SK-N-SH (cell line): ENCODE data around the gene POP4. TPM values are rescaled to one million over a fixed set of nuclear protein-coding genes. Genes with fewer than 3 reads are reported as not detected.

Source experiments
- CTCF ChIA-PET: fragments of 300-600, 350-600 bp; formaldehyde crosslinking; extraction: SDS; loops from one replicate; lab custom pipeline; 2021; lab: Yijun Ruan, JAX
- POLR2A ChIA-PET: fragments of 350-600 bp; sonication (Branson Sonifier 250); formaldehyde crosslinking; extraction: SDS; loops from one replicate; lab custom pipeline; 2020; ENCODE audit warnings: antibody characterized with exemption, inconsistent platforms; lab: Yijun Ruan, JAX
- DNase-seq: peaks from one replicate; pipeline ENCODE4 v3.0.0; 2012
- H2AFZ ChIP-seq: fragments of 200-600 bp; sonication (generic); 2 replicates; pipeline ENCODE4 v1.8.1; 2016; ENCODE audit warnings: antibody characterized with exemption, mild to moderate bottlenecking, low read depth
- H3F3A ChIP-seq: fragments of 200-600 bp; sonication (generic); replicated peaks from 2 replicates; pipeline ENCODE3; 2016; ENCODE audit warnings: antibody characterized with exemption, mild to moderate bottlenecking; ENCODE audit not compliant: insufficient read depth
- H3K27ac ChIP-seq, 2 experiments: fragments of 200-500 bp in 1 of 2; fragments of 200-600 bp in 1 of 2; sonication (Bioruptor generic) in 1 of 2; sonication (generic), shearing (Covaris generic) in 1 of 2; 2 replicates each; pipeline versions ENCODE4 v1.5.1 to v1.6.1; 2014 to 2016; ENCODE audit warnings: low read depth in 2 of 2, inconsistent platforms in 1 of 2, low read length in 1 of 2, mild to moderate bottlenecking in 1 of 2, mixed read lengths in 1 of 2
- H3K27me3 ChIP-seq: fragments of 200-600 bp; sonication (generic), shearing (Covaris generic); 2 replicates; pipeline ENCODE4 v1.6.1; 2016; ENCODE audit warnings: mixed run types; ENCODE audit not compliant: insufficient read depth
- H3K36me3 ChIP-seq, 2 experiments: fragments of 200-500 bp in 1 of 2; fragments of 200-600 bp in 1 of 2; sonication (Bioruptor generic) in 1 of 2; sonication (generic) in 1 of 2; replicated peaks in 1 of 2; 2 replicates each; pipeline versions ENCODE3 to v1.5.1; 2014 to 2016; ENCODE audit warnings: low read length in 1 of 2, mild to moderate bottlenecking in 1 of 2; ENCODE audit not compliant: insufficient read depth in 2 of 2, control insufficient read depth in 1 of 2
- H3K4me1 ChIP-seq, 2 experiments: fragments of 200-500 bp in 1 of 2; fragments of 200-600 bp in 1 of 2; sonication (Bioruptor generic) in 1 of 2; sonication (generic), shearing (Covaris generic) in 1 of 2; 2 replicates each; pipeline versions ENCODE4 v1.5.1 to v1.6.1; 2014 to 2016; ENCODE audit warnings: low read depth in 1 of 2, low read length in 1 of 2, mixed run types in 1 of 2; ENCODE audit not compliant: insufficient read depth in 2 of 2, control insufficient read depth in 1 of 2
- H3K4me2 ChIP-seq: fragments of 200-600 bp; sonication (generic), shearing (Covaris generic); 2 replicates; pipeline ENCODE4 v1.6.1; 2017; ENCODE audit warnings: mixed run types
- H3K4me3 ChIP-seq, 2 experiments: fragments of 200-500 bp in 1 of 2; fragments of 200-600 bp in 1 of 2; sonication (Bioruptor generic) in 1 of 2; sonication (generic), shearing (Covaris generic) in 1 of 2; 2 replicates each; pipeline versions ENCODE4 v1.5.1 to v1.8.1; 2014 to 2016; ENCODE audit warnings: low read depth in 2 of 2, inconsistent platforms in 1 of 2, low read length in 1 of 2, mild to moderate bottlenecking in 1 of 2, mixed read lengths in 1 of 2, moderate library complexity in 1 of 2
- H3K79me2 ChIP-seq: fragments of 200-600 bp; sonication (generic); 2 replicates; pipeline ENCODE4 v1.8.1; 2017; ENCODE audit warnings: mild to moderate bottlenecking; ENCODE audit not compliant: insufficient read depth
- H3K9ac ChIP-seq: fragments of 200-600 bp; sonication (generic); 2 replicates; pipeline ENCODE4 v1.6.1; 2017; ENCODE audit warnings: mixed run types
- H3K9me2 ChIP-seq: fragments of 200-600 bp; sonication (generic); 2 replicates; pipeline ENCODE4 v1.6.1; 2017; ENCODE audit warnings: mixed run types
- H3K9me3 ChIP-seq: fragments of 200-600 bp; sonication (generic); 2 replicates; pipeline ENCODE4 v1.6.1; 2017; ENCODE audit warnings: mixed run types, mild to moderate bottlenecking, moderate library complexity
- H4K20me1 ChIP-seq: fragments of 200-600 bp; sonication (generic); 2 replicates; pipeline ENCODE4 v1.6.1; 2017; ENCODE audit warnings: mild to moderate bottlenecking, mixed run types; ENCODE audit not compliant: insufficient read depth
- ELF1 ChIP-seq: IDR thresholded peaks from 2 replicates; pipeline ENCODE4 v1.4.0; 2012
- EZH2phosphoT487 ChIP-seq: fragments of 200-600 bp; sonication (generic); IDR thresholded peaks from 2 replicates; pipeline ENCODE4 v1.6.1; 2017; ENCODE audit warnings: low read depth, mixed run types, mild to moderate bottlenecking, antibody characterized with exemption, moderate library complexity, borderline replicate concordance
- FOXJ3 ChIP-seq: sonication (generic); formaldehyde crosslinking; IDR thresholded peaks from 2 replicates; pipeline ENCODE4 v1.5.1; 2020; ENCODE audit warnings: mild to moderate bottlenecking, missing genetic modification reagents
- MEF2A ChIP-seq: IDR thresholded peaks from 2 replicates; pipeline ENCODE4 v1.4.0; 2012; ENCODE audit warnings: low read depth, borderline replicate concordance
- MXI1 ChIP-seq: IDR thresholded peaks from 2 replicates; pipeline ENCODE4 v1.6.1; 2012; ENCODE audit warnings: mild to moderate bottlenecking, low read depth, low read length, improper control_type of control experiment
- NFIC ChIP-seq: IDR thresholded peaks from 2 replicates; pipeline ENCODE4 v1.4.0; 2012; ENCODE audit warnings: borderline replicate concordance
- POLR2AphosphoS5 ChIP-seq: IDR thresholded peaks from 2 replicates; pipeline ENCODE4 v1.6.1; 2012; ENCODE audit warnings: low read depth, low read length
- RCOR1 ChIP-seq: fragments of 150-350 bp; IDR thresholded peaks from 2 replicates; pipeline ENCODE4 v1.6.1; 2017; ENCODE audit warnings: antibody characterized with exemption, low read length
- SMC3 ChIP-seq: IDR thresholded peaks from 2 replicates; pipeline ENCODE4 v1.6.1; 2012; ENCODE audit warnings: low read depth, low read length, improper control_type of control experiment
- WGBS: methylation state at CpG from one replicate; pipeline ENCODE4 v1.1.6; 2017; ENCODE audit warnings: low lambda C conversion rate; 5-methylcytosine and 5-hydroxymethylcytosine counted together
- polyA plus RNA-seq, 3 experiments: library from polyadenylated mRNA; depleted of rRNA; stranded (reverse); fragments of >200 nt; gene quantifications; 2 replicates each; pipeline ENCODE4 v1.2.3, GENCODE V29; 2012
- TF ChIP-seq, protein P1 (sequence below): fragments of 150-350 bp; IDR thresholded peaks from 2 replicates; pipeline ENCODE4 v1.6.1; 2016; ENCODE audit warnings: mild to moderate bottlenecking, low read depth, low read length
- TF ChIP-seq, protein P2 (sequence below): fragments of 150-350 bp; IDR thresholded peaks from 2 replicates; pipeline ENCODE4 v1.6.1; 2017; ENCODE audit warnings: antibody characterized with exemption, low read length, low read depth, borderline replicate concordance

POP4 gene
- polyA plus RNA-seq, 1 of the 3 experiments (the other 2 are of a cell fraction): 75.4 TPM

DNA sequence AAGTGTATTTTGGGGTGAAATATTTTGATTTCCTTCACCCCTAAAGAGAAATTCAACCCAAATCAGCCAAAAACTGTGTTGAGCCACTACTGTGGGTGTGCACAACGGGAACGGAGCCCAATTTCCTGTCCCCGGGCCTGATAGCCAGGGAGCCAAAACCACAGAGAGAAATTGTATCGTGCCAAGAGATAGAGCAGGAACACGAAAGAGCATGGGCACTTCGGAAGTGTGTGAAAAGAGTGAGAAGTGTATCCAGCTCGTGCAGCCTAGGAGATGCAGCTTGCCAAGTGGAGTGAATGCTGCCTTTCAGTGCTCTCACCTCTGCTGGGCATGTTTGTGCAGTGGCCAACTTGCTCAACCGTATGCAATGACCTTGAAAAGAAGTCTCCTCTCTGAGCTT is 39.8 kb downstream of the POP4 start:
- H3K9me3 ChIP-seq: no peaks in the 10 kb centered on the region
- POLR2A ChIA-PET: no interaction called here
- no peaks in the 10 kb centered on the region for H3K36me3 ChIP-seq
- H3K4me1 ChIP-seq: no peaks in the 10 kb centered on the region; a peak in 1 of 4 replicates
- H3K4me3 ChIP-seq: no peak overlapping the region
- no peak overlapping the region for H3K4me2 ChIP-seq
- H3K27me3 ChIP-seq: no peaks in the 10 kb centered on the region; the same call in 1 of the 2 replicates
- no peaks in the 10 kb centered on the region for H3K79me2 ChIP-seq
- 34% methylated on average over 8 of the region's 8 CpGs for WGBS
- TF ChIP-seq RCOR1 (no peak), ELF1 (no peak), SMC3 (no peak), NFIC (no peak), MEF2A (no peak), MXI1 (no peak)
- TF ChIP-seq, all 33 proteins: peak for 0
- Histone ChIP-seq H2AFZ (peak overlapping the region; percentile 5; the same call in 1 of the 2 replicates), H3K27ac (no peak overlapping the region), H4K20me1 (no peaks in the 10 kb centered on the region), H3K9ac (no peak overlapping the region), H3F3A (no peaks in the 10 kb centered on the region), H3K9me2 (no peaks in the 10 kb centered on the region)
- CTCF ChIA-PET: interaction anchor here (1.6 kb wide), 1 partner anchor 35 kb away, joined by 8 read pairs; no protein-coding TSS in a partner anchor
- no peak for DNase-seq

DNA sequence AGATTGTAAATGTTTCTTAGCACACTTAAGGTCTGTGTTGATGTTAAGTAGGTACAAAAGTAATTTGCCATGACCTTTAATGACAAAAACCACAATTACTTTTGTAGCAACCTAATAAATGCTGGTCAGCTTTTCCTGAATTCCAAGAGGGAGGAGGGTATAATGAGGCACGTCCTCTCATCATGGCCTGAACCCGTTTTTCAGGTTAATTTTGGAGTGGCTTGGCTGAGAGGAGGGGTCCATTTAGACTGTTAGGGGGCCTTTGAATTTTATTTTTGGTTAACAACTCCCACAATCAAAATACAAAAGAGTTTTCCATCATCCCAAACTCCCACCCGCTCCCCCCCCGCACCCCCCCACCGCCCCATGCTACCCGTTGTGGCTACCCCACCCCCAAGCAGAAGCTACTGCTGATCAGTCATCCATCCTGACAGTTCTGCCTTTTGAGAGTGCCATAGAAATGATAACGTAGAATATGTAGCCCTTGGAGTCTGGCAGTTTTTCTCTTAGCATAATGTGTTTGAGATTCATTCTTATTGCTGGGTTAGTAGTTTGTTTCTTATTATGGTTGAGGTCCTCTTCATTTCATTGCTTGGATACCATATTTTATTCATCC is 44.8 kb downstream of the POP4 start:
- Histone ChIP-seq H3K79me2 (no peaks in the 10 kb centered on the region), H3K27me3 (peaks cover 9% of the 10 kb centered on the region; the same call in 1 of the 2 replicates), H3K9me3 (no peaks in the 10 kb centered on the region), H2AFZ (no peak overlapping the region), H3K36me3 (no peaks in the 10 kb centered on the region), H3F3A (no peaks in the 10 kb centered on the region), H3K27ac (no peak overlapping the region)
- CTCF ChIA-PET: interaction anchor here (1.4 kb wide), 1 partner anchor 40 kb away, joined by 3 read pairs; no protein-coding TSS in a partner anchor
- 10% methylated on average over 7 of the region's 7 CpGs for WGBS
- TF ChIP-seq SMC3 (no peak), POLR2AphosphoS5 (no peak), RCOR1 (no peak), EZH2phosphoT487 (no peak), ELF1 (no peak), FOXJ3 (CRISPR knock-in tag) (no peak)
- TF ChIP-seq, protein P1, sequence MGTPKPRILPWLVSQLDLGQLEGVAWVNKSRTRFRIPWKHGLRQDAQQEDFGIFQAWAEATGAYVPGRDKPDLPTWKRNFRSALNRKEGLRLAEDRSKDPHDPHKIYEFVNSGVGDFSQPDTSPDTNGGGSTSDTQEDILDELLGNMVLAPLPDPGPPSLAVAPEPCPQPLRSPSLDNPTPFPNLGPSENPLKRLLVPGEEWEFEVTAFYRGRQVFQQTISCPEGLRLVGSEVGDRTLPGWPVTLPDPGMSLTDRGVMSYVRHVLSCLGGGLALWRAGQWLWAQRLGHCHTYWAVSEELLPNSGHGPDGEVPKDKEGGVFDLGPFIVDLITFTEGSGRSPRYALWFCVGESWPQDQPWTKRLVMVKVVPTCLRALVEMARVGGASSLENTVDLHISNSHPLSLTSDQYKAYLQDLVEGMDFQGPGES: no peak
- TF ChIP-seq, protein P2, sequence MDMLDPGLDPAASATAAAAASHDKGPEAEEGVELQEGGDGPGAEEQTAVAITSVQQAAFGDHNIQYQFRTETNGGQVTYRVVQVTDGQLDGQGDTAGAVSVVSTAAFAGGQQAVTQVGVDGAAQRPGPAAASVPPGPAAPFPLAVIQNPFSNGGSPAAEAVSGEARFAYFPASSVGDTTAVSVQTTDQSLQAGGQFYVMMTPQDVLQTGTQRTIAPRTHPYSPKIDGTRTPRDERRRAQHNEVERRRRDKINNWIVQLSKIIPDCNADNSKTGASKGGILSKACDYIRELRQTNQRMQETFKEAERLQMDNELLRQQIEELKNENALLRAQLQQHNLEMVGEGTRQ: no peak
- TF ChIP-seq, all 33 proteins: peak for 0
- no peaks in the 10 kb centered on the region for H4K20me1 ChIP-seq
- no peak overlapping the region for H3K4me3 ChIP-seq
- H3K4me1 ChIP-seq: no peaks in the 10 kb centered on the region; a peak in 1 of 4 replicates
- POLR2A ChIA-PET: no interaction called here
- H3K9ac ChIP-seq: no peak overlapping the region
- H3K4me2 ChIP-seq: no peak overlapping the region
- DNase-seq: no peak
- H3K9me2 ChIP-seq: no peaks in the 10 kb centered on the region
